ENCODE data around the gene ALOX5. TPM values are rescaled to one million over a fixed set of nuclear protein-coding genes. Genes with fewer than 3 reads are reported as not detected.
A peak's percentile ranks its signal among the peaks of the same experiment; 100 is the strongest.
"Not testable (repeated sequence)": the region's sequence is repeated elsewhere in the genome, so short reads cannot be mapped to it uniquely, and the experiment has no call there.

ALOX5 gene
- total and polyA plus RNA-seq, 10 donors, result 69.3 to 357 (median 154) TPM

DNA sequence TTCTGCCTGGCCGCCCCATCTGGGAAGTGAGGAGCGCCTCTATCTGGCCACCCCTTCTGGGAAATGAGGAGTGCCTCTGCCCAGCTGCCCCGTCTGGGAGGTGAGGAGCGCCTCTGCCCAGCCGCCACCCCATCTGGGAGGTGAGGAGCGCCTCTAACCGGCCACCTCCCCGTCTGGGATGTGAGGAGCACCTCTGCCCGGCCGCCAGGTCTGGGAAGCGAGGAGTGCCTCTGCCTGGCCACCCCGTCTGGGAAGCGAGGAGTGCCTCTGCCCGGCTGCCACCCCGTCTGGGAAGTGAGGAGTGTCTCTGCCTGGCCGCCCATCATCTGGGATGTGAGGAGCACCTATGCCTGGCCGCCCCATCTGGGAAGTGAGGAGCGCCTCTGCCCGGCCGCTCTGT is 26.6 kb upstream of the ALOX5 start:
- H3K36me3 ChIP-seq; intact Hi-C loops (cut with DNase I; ENCODE audit: low total_unique reads); H3K4me1 ChIP-seq; H3K27ac ChIP-seq; H3K4me3 ChIP-seq; DNase-seq; H3K27me3 ChIP-seq (replicated peaks in 1 of 7): not testable (repeated sequence)
- WGBS, 5 donors, result 87 to 97% (median 96%) methylated on average over 9 to 20 of the region's 20 CpGs
- H3K9me3 ChIP-seq, result peaks cover 0 to 28% (median 16%) of the 10 kb centered on the region in 8 donors

DNA sequence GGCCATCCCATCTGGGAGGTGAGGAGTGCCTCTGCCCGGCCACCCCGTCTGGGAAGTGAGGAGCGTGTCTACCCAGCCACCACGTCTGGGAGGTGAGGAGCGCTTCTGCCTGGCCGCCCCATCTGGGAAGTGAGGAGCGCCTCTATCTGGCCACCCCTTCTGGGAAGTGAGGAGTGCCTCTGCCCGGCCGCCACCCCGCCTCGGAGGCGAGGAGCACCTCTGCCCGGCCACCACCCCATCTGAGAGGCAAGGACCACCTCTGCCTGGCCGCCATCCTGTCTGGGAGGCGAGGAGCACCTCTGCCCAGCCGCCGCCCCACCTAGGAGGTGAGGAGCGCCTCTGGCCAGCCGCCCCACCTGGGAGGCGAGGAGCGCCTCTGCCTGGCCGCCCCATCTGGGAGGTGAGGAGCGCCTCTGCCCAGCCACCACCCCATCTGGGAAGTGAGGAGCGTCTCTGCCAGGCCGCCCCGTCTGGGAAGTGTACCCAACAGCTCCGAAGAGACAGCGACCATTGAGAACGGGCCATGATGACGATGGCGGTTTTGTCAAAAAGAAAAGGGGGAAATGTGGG is 25.7 kb upstream of the ALOX5 start:
- intact Hi-C loops (cut with DNase I; ENCODE audit: low total_unique reads); H3K36me3 ChIP-seq; H3K27me3 ChIP-seq (replicated peaks in 1 of 7); DNase-seq; H3K4me1 ChIP-seq; H3K4me3 ChIP-seq; H3K27ac ChIP-seq: not testable (repeated sequence)
- 82 to 98% (median 92%) methylated on average over 11 to 31 of the region's 31 CpGs for WGBS, 5 donors
- H3K9me3 ChIP-seq, result peaks cover 0 to 28% (median 16%) of the 10 kb centered on the region in 8 donors

DNA sequence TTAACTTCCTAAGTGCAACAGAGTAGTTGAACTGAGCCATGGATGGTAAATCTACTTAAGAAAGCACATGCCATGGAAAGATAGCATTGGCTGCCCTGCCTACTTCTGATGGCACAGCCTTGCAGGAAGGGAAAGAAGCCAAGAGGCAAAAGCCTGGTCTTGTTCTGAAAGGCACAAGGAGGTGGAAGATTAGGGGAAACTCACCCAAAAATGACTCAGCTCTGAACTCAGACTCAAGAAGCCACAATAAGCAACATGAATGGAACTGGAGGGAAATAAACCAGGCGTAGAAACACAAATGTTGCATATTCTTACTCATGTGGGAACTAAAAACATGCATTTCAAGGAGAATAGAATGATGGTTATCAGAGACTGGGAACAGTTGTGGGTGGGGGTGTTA is 20.8 kb upstream of the ALOX5 start:
- intact Hi-C loops (cut with DNase I; ENCODE audit: low total_unique reads), result no loop called here
- Histone ChIP-seq H3K4me1 (peaks cover 0 to 10% (median 6%) of the 10 kb centered on the region in 6 donors), H3K4me3 (no peak overlapping the region), H3K27ac (no peak overlapping the region), H3K36me3 (no peaks in the 10 kb centered on the region), H3K9me3 (peaks cover 0 to 11% (median 3%) of the 10 kb centered on the region in 8 donors), H3K27me3 (replicated peaks in 1 of 7) (no peaks in the 10 kb centered on the region)
- 46 to 68% (median 58%) methylated on average over 1 of the region's 1 CpG for WGBS, 5 donors
- TF ChIP-seq POLR2A (IDR thresholded peaks at IDR 0.05), result no peak
- TF ChIP-seq, protein P1, sequence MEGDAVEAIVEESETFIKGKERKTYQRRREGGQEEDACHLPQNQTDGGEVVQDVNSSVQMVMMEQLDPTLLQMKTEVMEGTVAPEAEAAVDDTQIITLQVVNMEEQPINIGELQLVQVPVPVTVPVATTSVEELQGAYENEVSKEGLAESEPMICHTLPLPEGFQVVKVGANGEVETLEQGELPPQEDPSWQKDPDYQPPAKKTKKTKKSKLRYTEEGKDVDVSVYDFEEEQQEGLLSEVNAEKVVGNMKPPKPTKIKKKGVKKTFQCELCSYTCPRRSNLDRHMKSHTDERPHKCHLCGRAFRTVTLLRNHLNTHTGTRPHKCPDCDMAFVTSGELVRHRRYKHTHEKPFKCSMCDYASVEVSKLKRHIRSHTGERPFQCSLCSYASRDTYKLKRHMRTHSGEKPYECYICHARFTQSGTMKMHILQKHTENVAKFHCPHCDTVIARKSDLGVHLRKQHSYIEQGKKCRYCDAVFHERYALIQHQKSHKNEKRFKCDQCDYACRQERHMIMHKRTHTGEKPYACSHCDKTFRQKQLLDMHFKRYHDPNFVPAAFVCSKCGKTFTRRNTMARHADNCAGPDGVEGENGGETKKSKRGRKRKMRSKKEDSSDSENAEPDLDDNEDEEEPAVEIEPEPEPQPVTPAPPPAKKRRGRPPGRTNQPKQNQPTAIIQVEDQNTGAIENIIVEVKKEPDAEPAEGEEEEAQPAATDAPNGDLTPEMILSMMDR (IDR thresholded peaks at IDR 0.05 in 8 of 11, conservative IDR thresholded peaks at IDR 0.05 in 3 of 11), result no peak
- no peak for DNase-seq

DNA sequence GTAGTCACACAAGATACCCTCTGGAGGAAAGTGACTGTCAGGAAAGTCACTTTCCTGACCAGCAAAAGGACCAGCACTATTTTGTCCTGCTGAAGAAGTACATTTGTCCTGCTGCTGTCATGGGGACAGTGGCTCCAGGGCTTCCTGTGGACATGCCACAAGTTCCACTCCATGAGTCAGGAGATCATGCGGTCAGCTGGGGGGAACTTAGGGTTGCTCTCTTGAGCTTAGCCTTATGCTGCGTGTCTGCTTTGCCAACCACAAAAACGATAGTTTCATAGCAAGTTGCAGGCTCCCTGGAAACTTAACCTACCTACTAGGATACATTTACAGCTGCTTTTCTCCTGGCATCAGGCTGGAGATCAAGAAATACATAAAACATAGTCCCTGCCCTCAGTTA is 19.8 kb upstream of the ALOX5 start:
- no peaks in the 10 kb centered on the region for H3K36me3 ChIP-seq
- H3K27ac ChIP-seq, result no peak overlapping the region
- H3K27me3 ChIP-seq (replicated peaks in 1 of 7), result no peaks in the 10 kb centered on the region
- TF ChIP-seq POLR2AphosphoS5 (IDR thresholded peaks at IDR 0.05) (peak in 1 of 3 donors; percentile 25), POLR2A (IDR thresholded peaks at IDR 0.05) (no peak)
- TF ChIP-seq, protein P1 (IDR thresholded peaks at IDR 0.05 in 8 of 11, conservative IDR thresholded peaks at IDR 0.05 in 3 of 11), result no peak
- WGBS, 5 donors, result 59 to 90% (median 77%) methylated on average over 3 of the region's 3 CpGs
- H3K4me1 ChIP-seq, result peaks cover 0 to 10% (median 6%) of the 10 kb centered on the region in 6 donors
- intact Hi-C loops (cut with DNase I; ENCODE audit: low total_unique reads), result no loop called here
- no peak overlapping the region for H3K4me3 ChIP-seq
- no peak for DNase-seq
- H3K9me3 ChIP-seq, result peaks cover 0 to under 1% (median 0%) of the 10 kb centered on the region in 8 donors

DNA sequence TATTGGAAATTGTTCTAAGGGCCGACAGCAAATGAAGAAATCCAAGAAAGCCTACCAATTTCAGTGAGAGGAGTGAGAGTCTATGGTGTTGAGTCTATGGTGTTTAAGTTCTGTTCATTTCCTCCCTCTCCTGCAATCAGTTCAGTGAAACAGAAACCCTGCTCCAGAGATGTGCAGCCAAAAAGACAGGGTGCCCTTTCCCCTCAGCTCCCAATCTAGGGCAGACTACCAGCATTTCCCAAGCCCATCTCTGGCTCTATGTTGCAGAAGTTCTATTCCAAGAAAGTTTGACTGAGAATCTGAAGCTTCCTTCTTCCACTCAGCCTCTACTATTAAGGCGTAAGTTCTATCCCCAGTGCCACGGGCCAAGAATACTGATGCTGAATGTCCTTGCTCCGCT is 18.5 kb upstream of the ALOX5 start:
- no peaks in the 10 kb centered on the region for H3K36me3 ChIP-seq
- peaks cover 0 to 10% (median 6%) of the 10 kb centered on the region in 6 donors for H3K4me1 ChIP-seq
- TF ChIP-seq POLR2A (IDR thresholded peaks at IDR 0.05) (no peak), POLR2AphosphoS5 (IDR thresholded peaks at IDR 0.05) (no peak)
- TF ChIP-seq, protein P1 (IDR thresholded peaks at IDR 0.05 in 8 of 11, conservative IDR thresholded peaks at IDR 0.05 in 3 of 11), result no peak
- H3K27ac ChIP-seq, result no peak overlapping the region
- DNase-seq, result no peak
- no peaks in the 10 kb centered on the region for H3K27me3 ChIP-seq (replicated peaks in 1 of 7)
- 84 to 94% (median 93%) methylated on average over 4 of the region's 4 CpGs for whole genome bisulfite sequencing, 5 donors
- intact Hi-C loops (cut with DNase I; ENCODE audit: low total_unique reads), result no loop called here
- no peaks in the 10 kb centered on the region for H3K9me3 ChIP-seq
- no peak overlapping the region for H3K4me3 ChIP-seq

DNA sequence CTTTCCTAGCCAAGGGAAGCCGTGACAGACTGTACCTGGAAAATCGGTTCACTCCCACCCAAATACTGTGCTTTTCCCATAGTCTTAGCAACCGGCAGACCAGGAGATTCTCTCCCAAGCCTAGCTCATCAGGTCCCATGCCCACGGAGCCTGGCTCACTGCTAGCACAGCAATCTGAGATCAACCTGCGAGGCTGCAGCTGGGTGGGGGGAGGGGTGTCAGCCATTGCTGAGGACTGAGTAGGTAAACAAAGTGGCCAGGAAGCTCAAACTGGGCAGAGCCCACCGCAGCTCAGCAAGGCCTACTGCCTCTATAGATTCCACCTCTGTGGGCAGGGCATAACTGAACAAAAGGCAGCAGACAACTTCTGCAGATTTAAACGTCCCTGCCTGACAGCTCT is 15.1 kb upstream of the ALOX5 start:
- 60 to 87% (median 81%) methylated on average over 2 to 7 of the region's 7 CpGs for WGBS, 5 donors
- H3K4me3 ChIP-seq; H3K4me1 ChIP-seq; H3K9me3 ChIP-seq; H3K27ac ChIP-seq; H3K36me3 ChIP-seq; H3K27me3 ChIP-seq (replicated peaks in 1 of 7); DNase-seq; intact Hi-C loops (cut with DNase I; ENCODE audit: low total_unique reads): not testable (repeated sequence)

DNA sequence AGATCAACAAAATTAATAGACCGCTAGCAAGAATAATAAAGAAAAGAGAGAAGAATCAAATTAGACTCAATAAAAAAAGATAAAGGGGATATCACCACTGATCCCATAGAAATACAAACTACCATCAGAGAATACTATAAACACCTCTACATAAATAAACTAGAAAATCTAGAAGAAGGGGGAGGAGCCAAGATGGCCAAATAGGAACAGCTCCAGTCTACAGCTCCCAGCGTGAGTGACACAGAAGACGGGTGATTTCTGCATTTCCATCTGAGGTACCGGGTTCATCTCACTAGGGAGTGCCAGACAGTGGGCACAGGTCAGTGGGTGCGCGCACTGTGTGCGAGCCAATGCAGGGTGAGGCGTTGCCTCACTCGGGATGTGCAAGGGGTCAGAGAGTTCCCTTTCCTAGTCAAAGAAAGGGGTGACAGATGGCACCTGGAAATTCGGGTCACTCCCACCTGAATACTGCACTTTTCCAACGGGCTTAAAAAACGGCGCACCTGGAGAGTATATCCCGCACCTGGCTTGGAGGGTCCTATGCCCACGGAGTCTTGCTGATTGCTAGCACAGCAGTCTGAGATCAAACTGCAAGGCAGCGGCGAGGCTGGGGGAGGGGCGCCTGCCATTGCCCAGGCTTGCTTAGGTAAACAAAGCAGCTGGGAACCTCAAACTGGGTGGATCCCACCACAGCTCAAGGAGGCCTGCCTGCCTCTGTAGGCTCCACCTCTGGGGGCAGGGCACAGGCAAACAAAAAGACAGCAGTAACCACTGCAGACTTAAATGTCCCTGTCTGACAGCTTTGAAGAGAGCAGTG is 11.8 kb upstream of the ALOX5 start:
- H3K4me3 ChIP-seq; H3K27me3 ChIP-seq (replicated peaks in 1 of 7); H3K27ac ChIP-seq; intact Hi-C loops (cut with DNase I; ENCODE audit: low total_unique reads); H3K36me3 ChIP-seq; H3K9me3 ChIP-seq; H3K4me1 ChIP-seq; DNase-seq: not testable (repeated sequence)
- WGBS, 5 donors, result 71 to 87% (median 73%) methylated on average over 18 of the region's 18 CpGs

Measured in spleen (tissue), 11 donors.